Right lobe of liver (tissue), 4 donors: ENCODE results near the gene BOD1.

Source experiments
- CTCF ChIP-seq, 4 donors: fragments of 200-600 bp in 3 of 4; fragments of 450-650 bp in 1 of 4; IDR thresholded peaks; one replicate each; pipeline versions ENCODE4 v1.5.1 to v1.8.0; 2016 to 2022; ENCODE audit warnings: antibody characterized with exemption in 4 of 4, mild to moderate bottlenecking in 2 of 4
- POLR2A ChIP-seq: fragments of 450-650 bp; IDR thresholded peaks from one replicate; pipeline ENCODE4 v1.6.1; 2017; ENCODE audit warnings: antibody characterized with exemption, mild to moderate bottlenecking
- donor health status: DM: no; HTN: no; CAD: no.
- donor health status: DM: no; HTN: no; CAD: no.
- donor health status: DM: no; HTN: yes; CAD: no.

DNA sequence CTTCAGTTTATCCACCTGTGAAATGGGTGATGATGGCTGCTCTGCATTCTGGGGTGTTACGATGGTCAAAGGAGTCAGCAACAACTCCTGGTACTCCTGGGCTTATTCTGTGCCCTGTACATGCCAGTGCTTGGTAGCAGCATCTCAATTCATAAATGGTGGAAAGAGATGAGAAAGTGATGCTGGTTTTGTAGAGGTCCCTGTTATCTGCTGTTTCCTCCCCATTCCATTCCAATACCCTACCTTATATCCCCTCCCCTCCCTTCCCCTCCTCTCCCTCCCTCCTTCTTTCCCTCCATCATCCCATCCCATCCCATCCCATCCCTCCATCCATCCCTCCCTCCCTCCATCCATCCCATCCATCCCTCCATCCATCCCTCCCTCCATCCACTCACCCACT is 19.1 kb downstream of the BOD1 start:
- TF ChIP-seq CTCF (IDR thresholded peaks at IDR 0.05): no peak
- no peak for TF ChIP-seq POLR2A
